Measurements from ENCODE around the gene TUBB. TPM values are rescaled to one million over a fixed set of nuclear protein-coding genes. Genes with fewer than 3 reads are reported as not detected.
A peak's percentile ranks its signal among the peaks of the same experiment; 100 is the strongest.

TUBB gene
- total and polyA plus RNA-seq, 9 of the 15 experiments (the other 6 are each of a cell fraction or from before 2014, with no cell fraction given) = 971 to 2,870 (median 1,478) TPM

DNA sequence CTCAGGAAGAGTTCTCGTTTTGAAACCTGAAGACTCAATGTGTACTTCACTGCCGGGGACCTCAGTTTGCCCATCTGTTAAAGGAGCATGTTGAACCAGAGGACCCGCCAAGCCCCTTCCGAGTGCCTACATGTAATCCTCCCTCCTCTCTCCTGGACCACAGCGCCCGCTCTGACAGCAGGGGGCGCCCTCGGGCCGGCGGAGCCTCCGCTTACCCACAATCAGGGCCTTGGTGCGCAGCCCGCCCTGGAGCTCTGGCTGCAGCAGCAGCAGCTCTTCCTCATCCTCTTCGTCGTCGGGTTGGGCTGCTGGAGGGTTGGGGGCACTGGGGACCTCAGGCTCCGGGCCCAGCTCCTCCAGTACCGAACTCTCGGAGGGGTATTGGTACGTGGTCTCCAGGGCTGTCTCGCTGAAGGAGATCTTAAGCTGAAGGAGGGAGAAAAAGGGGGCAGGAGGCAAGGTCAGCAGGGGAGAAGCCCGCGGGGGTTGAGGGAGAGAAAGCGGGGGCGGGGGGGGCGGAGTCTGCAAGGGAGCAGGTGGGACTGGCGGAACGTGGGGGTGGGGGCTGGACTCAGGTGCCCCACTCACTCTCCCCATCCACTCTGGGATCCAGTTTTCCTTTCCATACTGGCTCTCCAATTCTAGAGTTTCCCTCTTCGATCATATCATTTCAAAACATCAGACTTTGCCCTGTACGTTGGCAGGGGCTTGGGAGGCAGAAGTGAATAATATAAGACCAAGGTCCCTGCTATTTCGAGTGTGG, 41.0 kb upstream of the TUBB start:
- H3K9me1 ChIP-seq (ENCODE audit: control insufficient read depth, insufficient read depth, low read length) = no peaks in the 10 kb centered on the region
- peaks cover 55% of the 10 kb centered on the region for H3K79me2 ChIP-seq (ENCODE audit: control insufficient read depth, insufficient read depth, low read length)
- intact Hi-C loops (cut with micrococcal nuclease) (loop anchor here (1.0 to 2.0 kb wide), 3 partner anchors 43 to 198 kb away; no protein-coding TSS in a partner anchor), in situ Hi-C loops (cut with MboI) (loop anchor here (10.0 kb wide), 2 partner anchors 46 to 406 kb away; partner anchors contain the start of gene TUBB)
- peaks cover 46% of the 10 kb centered on the region for H3K36me3 ChIP-seq (ENCODE audit: control insufficient read depth, insufficient read depth, low read length)
- no TSS peak for BruUV-seq (replicated peaks)
- peak; percentile 84 for FAIRE-seq
- no peaks in the 10 kb centered on the region for H3K27me3 ChIP-seq (ENCODE audit: control insufficient read depth in 2 of 2, insufficient read depth in 2 of 2, low read length in 2 of 2)
- peak overlapping the region; percentile 1; the same call in 1 of the 2 replicates for H3K4me3 ChIP-seq
- 0 out of 2 replicates have a peak overlapping the region, but pooled peaks have one; percentile 22 for H2AFZ ChIP-seq (ENCODE audit: low read depth, low read length)
- peak overlapping the region; percentile 16 to 76; a peak in 3 of 4 replicates for H3K9ac ChIP-seq (ENCODE audit: insufficient read depth in 1 of 2, low read depth in 2 of 2, low read length in 2 of 2)
- H4K20me1 ChIP-seq (replicated peaks; ENCODE audit: control insufficient read depth, insufficient read depth, low read length) = no peaks in the 10 kb centered on the region; the same call in 1 of the 2 replicates
- peak; percentile 79 for ATAC-seq
- H3K4me2 ChIP-seq (ENCODE audit: insufficient read depth, low read length) = peak overlapping the region; percentile 64
- peaks cover 29 to 48% of the 10 kb centered on the region in 2 experiments for H3K4me1 ChIP-seq (replicated peaks in 1 of 2; ENCODE audit: control insufficient read depth in 2 of 2, insufficient read depth in 2 of 2, low read length in 2 of 2)
- H3K27ac ChIP-seq (ENCODE audit: extremely low read depth, low read depth, low read length) = no peak overlapping the region
- ChIA-PET CTCF (ENCODE audit: low intra/inter-chr PET ratio) (interaction anchor here (0.5 to 6.1 kb wide), 8 partner anchors 40 to 401 kb away, joined by 3 to 92 read pairs (median 5); partner anchors contain the start of genes TUBB and VARS2), POLR2A (interaction anchor here (0.5 to 7.0 kb wide), 14 partner anchors 9 to 703 kb away, joined by 3 to 118 read pairs (median 4); partner anchors contain the start of genes MDC1 and TUBB)
- WGBS (ENCODE audit: insufficient coverage, low coverage, missing lambda C conversion rate) = 9% methylated on average over 27 of the region's 31 CpGs
- no peaks in the 10 kb centered on the region for H3K9me3 ChIP-seq (replicated peaks; ENCODE audit: control insufficient read depth, insufficient read depth, low read depth, low read length)
- DNase-seq (ENCODE audit: extremely low read depth in 1 of 4, low spot score in 3 of 4) = peak; percentile 81 to 95 (median 87)
- TF ChIP-seq HNRNPL (IDR thresholded peaks at IDR 0.05; ENCODE audit: low read depth, low read length) = no peak
- TF ChIP-seq ZNF431 (CRISPR knock-in tag; IDR thresholded peaks at IDR 0.05) = no peak
- TF ChIP-seq MYNN (IDR thresholded peaks at IDR 0.05) = peak; percentile 80
- TF ChIP-seq MYNN (CRISPR knock-in tag; IDR thresholded peaks at IDR 0.05) = no peak
- TF ChIP-seq STAG1 (CRISPR knock-in tag; IDR thresholded peaks at IDR 0.05; ENCODE audit: borderline replicate concordance) = peak; percentile 87; the same call in 1 of the 2 replicates
- TF ChIP-seq JUN (IDR thresholded peaks at IDR 0.05; ENCODE audit: borderline replicate concordance, low read depth, low read length) = peak; percentile 31; the same call in 1 of the 2 replicates
- TF ChIP-seq JUN (CRISPR knock-in tag; IDR thresholded peaks at IDR 0.05; ENCODE audit: borderline replicate concordance) = no peak
- TF ChIP-seq RREB1 (CRISPR knock-in tag; IDR thresholded peaks at IDR 0.05) = 0 out of 2 replicates have a peak, but pooled peaks have one; percentile 60
- TF ChIP-seq CREM (IDR thresholded peaks at IDR 0.05; ENCODE audit: low read depth) = peak; percentile 48
- 0 out of 2 replicates have a peak, but pooled peaks have one; percentile 56 for TF ChIP-seq ARID3A (IDR thresholded peaks at IDR 0.05; ENCODE audit: borderline replicate concordance, low read depth, low read length)
- TF ChIP-seq POLR2G (IDR thresholded peaks at IDR 0.05; ENCODE audit: low read depth, low read length) = peak; percentile 61

All from K562 (cell line).